Dendritic cell treated with granulocyte-macrophage colony-stimulating factor and Interleukin-4, amounts not matched to agents 40 ng/mL and 50 ng/mL, for 4 days (primary cell): ENCODE results near the gene PDP2.
"Not testable (repeated sequence)": the region's sequence is repeated elsewhere in the genome, so short reads cannot be mapped to it uniquely, and the experiment has no call there.

ENCODE experiments used
- H3K27ac Mint-ChIP-seq: one replicate; pipeline ENCODE4 v1.8.0; 2022; ENCODE audit warnings: mild to moderate bottlenecking, mixed read lengths
- H3K27me3 Mint-ChIP-seq: one replicate; pipeline ENCODE4 v1.8.0; 2022; ENCODE audit warnings: mild to moderate bottlenecking, mixed read lengths
- H3K36me3 Mint-ChIP-seq: one replicate; pipeline ENCODE4 v1.8.0; 2022; ENCODE audit warnings: low read depth, mixed read lengths
- H3K4me1 Mint-ChIP-seq: one replicate; pipeline ENCODE4 v1.8.0; 2022; ENCODE audit warnings: low read depth, mixed read lengths
- H3K4me3 Mint-ChIP-seq: one replicate; pipeline ENCODE4 v1.8.0; 2022; ENCODE audit warnings: mild to moderate bottlenecking, moderate library complexity, mixed read lengths
- H3K9me3 Mint-ChIP-seq: one replicate; pipeline ENCODE4 v1.8.0; 2022; ENCODE audit warnings: mixed read lengths
- intact Hi-C: fragments of 100-400 bp; cut with micrococcal nuclease; formaldehyde crosslinking; loops from one replicate; pipeline ENCODE4 v1.15.0; 2022

Gene PDP2

GRCh38 chr16:66862023-66862520 is 18.2 kb upstream of the PDP2 start:
- Mint-ChIP-seq H3K4me1 (no peaks in the 10 kb centered on the region), H3K36me3 (no peaks in the 10 kb centered on the region), H3K4me3 (no peak overlapping the region), H3K27ac (no peak overlapping the region), H3K9me3 (no peaks in the 10 kb centered on the region), H3K27me3 (peaks cover 12% of the 10 kb centered on the region)
- intact Hi-C loops: no loop called here

DNA sequence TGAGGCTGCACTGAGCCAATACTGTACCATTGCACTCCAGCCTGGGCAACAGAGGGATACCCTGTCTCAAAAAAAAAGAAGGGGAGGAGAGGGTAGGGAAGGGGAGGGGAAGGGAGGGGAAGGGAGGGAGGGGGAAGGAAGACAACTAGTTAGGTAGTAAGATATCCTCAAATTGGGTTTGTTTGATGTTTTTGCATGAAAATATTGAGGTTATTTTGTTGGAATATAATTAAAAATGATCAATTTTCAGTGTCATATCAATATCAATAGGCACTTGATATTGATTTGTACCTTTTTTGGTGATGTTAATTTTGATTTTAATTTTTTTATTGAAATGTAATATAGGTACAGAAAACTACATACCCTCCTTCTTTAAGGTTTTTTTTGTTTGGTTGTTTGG is 16.6 kb upstream of the PDP2 start:
- no peaks in the 10 kb centered on the region for H3K9me3 Mint-ChIP-seq
- peaks cover 18% of the 10 kb centered on the region for H3K27me3 Mint-ChIP-seq
- intact Hi-C loops: no loop called here
- no peaks in the 10 kb centered on the region for H3K36me3 Mint-ChIP-seq
- H3K4me1 Mint-ChIP-seq: peaks cover 6% of the 10 kb centered on the region
- H3K4me3 Mint-ChIP-seq: no peak overlapping the region
- no peak overlapping the region for H3K27ac Mint-ChIP-seq

DNA sequence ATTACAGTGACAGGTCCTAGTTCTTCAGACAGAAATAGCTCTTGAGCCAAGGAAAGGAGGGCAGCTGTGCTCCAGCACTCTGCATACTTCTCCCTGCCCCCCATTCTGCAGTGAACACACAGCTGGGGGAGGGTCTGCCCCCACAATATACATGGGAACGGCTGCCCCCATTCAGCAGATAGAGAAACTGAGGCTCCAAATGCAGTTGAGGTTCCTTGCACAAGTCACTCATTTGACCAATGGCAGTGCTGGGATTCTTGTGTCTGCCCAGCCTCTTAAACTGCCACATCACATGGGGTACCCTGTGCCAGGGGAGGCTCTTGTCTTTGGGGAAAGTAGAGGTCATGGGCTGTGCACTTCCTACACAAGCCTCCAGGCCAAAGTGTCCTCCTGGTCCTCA is 10.9 kb upstream of the PDP2 start:
- Mint-ChIP-seq H3K4me1 (peaks cover 32% of the 10 kb centered on the region), H3K27ac (no peak overlapping the region), H3K4me3 (no peak overlapping the region), H3K36me3 (no peaks in the 10 kb centered on the region), H3K27me3 (peaks cover 42% of the 10 kb centered on the region), H3K9me3 (no peaks in the 10 kb centered on the region)
- intact Hi-C loops: loop anchor here (5.0 kb wide), 2 partner anchors 142 to 462 kb away; no protein-coding TSS in a partner anchor

DNA sequence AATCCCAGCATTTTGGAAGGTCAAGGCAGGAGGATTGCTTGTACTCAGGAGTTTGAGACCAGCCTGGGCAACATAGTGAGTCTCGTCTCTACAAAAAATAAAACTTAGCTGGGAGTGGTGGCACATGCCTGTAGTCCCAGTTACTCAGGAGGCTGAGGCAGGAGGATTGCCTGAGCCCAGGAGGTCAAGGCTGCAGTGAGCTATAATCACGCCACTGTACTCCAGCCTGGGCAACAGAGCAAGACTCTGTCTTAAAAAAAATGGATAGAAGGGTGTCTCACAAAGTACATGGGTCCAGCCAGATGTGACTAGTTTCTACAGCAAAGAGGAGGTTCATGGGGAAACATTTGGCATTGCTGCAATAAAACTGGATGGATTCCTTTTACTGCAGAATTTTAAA is 9.0 kb upstream of the PDP2 start:
- peaks cover 37% of the 10 kb centered on the region for H3K4me1 Mint-ChIP-seq
- H3K36me3 Mint-ChIP-seq, H3K27ac Mint-ChIP-seq, intact Hi-C loops, H3K9me3 Mint-ChIP-seq, H3K4me3 Mint-ChIP-seq: not testable (repeated sequence)
- peaks cover 40% of the 10 kb centered on the region for H3K27me3 Mint-ChIP-seq

GRCh38 chr16:66871840-66872239 is 8.5 kb upstream of the PDP2 start:
- peaks cover 42% of the 10 kb centered on the region for H3K27me3 Mint-ChIP-seq
- intact Hi-C loops: loop anchor here (2.0 kb wide), 1 partner anchor 41 kb away; the partner anchor contains the start of gene NAE1
- H3K4me3 Mint-ChIP-seq: no peak overlapping the region

DNA sequence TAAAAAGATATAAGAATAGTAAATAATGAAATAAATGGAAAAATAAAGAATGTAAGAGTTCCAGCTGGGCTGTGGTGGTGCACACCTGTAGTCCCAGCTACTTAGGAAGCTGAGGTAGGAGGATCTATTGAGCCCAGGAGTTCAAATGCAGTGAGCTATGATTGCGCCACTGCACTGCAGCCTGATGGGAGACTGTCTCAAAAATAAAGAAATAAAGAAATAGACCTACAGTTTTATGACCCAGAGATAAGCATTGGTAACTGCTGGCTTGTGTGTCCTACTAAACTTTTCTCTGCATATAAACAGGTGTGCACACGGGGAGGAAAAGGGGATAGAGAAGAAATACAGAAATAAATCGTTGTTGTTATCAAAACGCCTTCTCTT is 7.8 kb upstream of the PDP2 start:
- Mint-ChIP-seq H3K36me3 (peaks cover 6% of the 10 kb centered on the region), H3K27me3 (peaks cover 42% of the 10 kb centered on the region), H3K4me1 (peaks cover 45% of the 10 kb centered on the region), H3K27ac (peak overlapping the region; percentile 81), H3K9me3 (peaks cover 8% of the 10 kb centered on the region), H3K4me3 (peak overlapping the region; percentile 71)
- intact Hi-C loops: loop anchor here (2.0 kb wide), 1 partner anchor 42 kb away; the partner anchor contains the start of gene NAE1

More at GRCh38 chr16:66871840-66872239, 8.5 kb upstream of the PDP2 start:
- Mint-ChIP-seq H3K9me3 (peaks cover 8% of the 10 kb centered on the region), H3K36me3 (peaks cover 6% of the 10 kb centered on the region), H3K4me1 (peaks cover 42% of the 10 kb centered on the region), H3K27ac (no peak overlapping the region)

DNA sequence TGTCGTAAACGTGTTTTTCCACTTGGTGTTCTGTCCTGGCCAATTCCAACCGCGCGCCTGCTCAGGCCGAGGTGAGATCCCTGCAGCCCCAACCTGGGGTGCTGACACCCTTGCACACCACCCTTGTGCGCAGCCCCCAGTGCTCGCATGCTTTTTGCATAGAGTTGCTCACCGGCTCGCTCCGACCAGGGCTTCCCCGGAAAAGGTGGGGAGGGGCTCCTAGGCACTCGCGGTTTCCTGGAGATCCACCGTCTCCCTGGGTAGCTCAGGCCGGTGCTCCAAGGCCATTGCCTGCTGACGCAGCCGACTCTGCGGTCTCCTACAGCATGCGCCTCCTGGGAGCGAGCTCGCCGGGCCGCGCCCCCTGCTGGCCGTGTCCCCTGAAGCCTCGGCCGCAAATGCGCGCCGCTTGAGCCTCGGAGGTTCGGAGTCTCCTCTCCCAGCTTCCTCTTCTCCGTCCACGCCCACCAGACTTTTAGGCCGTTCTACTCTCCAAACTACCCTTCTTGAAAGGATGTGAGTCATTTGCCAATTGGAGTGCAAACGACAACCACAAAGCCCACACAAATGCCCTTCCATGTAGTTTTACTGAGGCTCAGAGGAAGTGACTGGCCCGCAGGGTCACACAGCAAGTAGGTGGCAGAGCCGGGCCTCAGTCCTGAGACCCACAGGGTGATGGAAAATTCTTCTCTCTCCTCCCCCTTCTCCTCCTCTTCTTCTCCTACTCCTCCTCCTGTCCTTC is 7.2 kb upstream of the PDP2 start:
- Mint-ChIP-seq H3K27me3 (peaks cover 37% of the 10 kb centered on the region), H3K4me3 (peak overlapping the region; percentile 71), H3K27ac (peak overlapping the region; percentile 81), H3K4me1 (peaks cover 45% of the 10 kb centered on the region), H3K9me3 (peaks cover 8% of the 10 kb centered on the region), H3K36me3 (peaks cover 6% of the 10 kb centered on the region)
- intact Hi-C loops: loop anchor here (2.0 kb wide), 1 partner anchor 42 kb away; the partner anchor contains the start of gene NAE1

GRCh38 chr16:66873685-66874055 is 6.6 kb upstream of the PDP2 start:
- Mint-ChIP-seq H3K36me3 (peaks cover 6% of the 10 kb centered on the region), H3K27ac (peak overlapping the region; percentile 81), H3K27me3 (peaks cover 33% of the 10 kb centered on the region), H3K9me3 (peaks cover 8% of the 10 kb centered on the region), H3K4me3 (no peak overlapping the region), H3K4me1 (peaks cover 51% of the 10 kb centered on the region)
- intact Hi-C loops: loop anchor here (2.0 kb wide), 1 partner anchor 43 kb away; the partner anchor contains the start of gene NAE1

DNA sequence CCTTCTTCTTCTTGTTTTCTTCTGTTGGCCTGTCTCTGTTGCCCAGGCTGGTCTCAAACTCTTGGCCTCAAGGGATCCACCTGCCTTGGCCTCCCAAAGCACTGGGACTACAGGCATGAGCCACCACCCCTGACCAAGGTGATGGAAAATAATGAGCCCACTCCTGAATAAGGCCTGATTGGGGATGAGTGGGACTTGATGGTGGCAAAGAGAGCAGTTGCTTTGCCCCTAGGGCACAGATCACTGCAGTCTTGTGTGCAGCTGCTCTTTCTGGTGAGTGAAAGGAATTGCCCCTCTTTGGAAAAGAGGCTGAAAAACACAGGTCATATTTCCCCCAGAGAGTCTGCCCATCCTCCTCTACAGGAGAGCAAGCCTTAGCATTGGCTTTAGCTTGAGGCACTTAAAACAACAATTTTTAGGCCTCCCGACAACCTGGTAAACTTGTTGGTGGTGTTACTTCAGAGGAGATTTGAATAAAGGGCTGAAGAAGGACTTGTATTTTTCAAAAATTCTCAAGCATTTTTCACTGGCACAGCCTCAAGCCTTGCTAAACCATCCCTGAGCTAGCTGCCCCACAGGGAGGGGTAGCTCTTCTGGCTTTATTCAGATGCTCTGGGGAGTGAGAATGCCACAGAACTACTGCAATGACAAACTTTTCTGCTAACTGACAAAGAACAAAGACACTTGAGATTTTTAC is 6.1 kb upstream of the PDP2 start:
- peaks cover 34% of the 10 kb centered on the region for H3K27me3 Mint-ChIP-seq
- peaks cover 8% of the 10 kb centered on the region for H3K9me3 Mint-ChIP-seq
- intact Hi-C loops: no loop called here
- H3K4me1 Mint-ChIP-seq: peaks cover 55% of the 10 kb centered on the region
- H3K4me3 Mint-ChIP-seq: peak overlapping the region; percentile 51
- peak overlapping the region; percentile 81 for H3K27ac Mint-ChIP-seq
- peaks cover 6% of the 10 kb centered on the region for H3K36me3 Mint-ChIP-seq

DNA sequence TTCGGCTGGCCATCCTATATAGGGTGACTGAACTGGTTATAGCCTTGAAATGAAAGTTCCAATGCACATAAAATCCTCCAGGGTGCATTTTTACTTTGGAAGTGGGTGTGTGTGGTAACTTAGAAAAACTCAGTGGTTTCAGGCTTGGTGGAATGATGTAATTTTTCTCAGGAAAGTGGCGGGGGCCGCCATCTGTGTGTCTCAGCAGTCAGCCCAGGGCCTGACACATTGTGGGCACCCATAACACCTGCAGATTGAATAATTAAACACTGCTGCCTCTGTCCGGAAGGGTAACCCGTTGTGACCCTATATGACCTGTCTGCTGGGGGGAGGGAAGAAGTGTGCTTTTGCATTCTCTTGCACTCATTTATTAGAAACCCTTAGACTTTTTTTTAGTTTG is 2.2 kb upstream of the PDP2 start:
- intact Hi-C loops: no loop called here
- H3K27ac Mint-ChIP-seq: peak overlapping the region; percentile 74
- peaks cover 12% of the 10 kb centered on the region for H3K36me3 Mint-ChIP-seq
- peaks cover 26% of the 10 kb centered on the region for H3K27me3 Mint-ChIP-seq
- H3K4me3 Mint-ChIP-seq: peak overlapping the region; percentile 47
- peaks cover 8% of the 10 kb centered on the region for H3K9me3 Mint-ChIP-seq
- H3K4me1 Mint-ChIP-seq: peaks cover 60% of the 10 kb centered on the region

GRCh38 chr16:66881014-66881417 is 701 bp downstream of the PDP2 start:
- intact Hi-C loops: loop anchor here (5.0 kb wide), 1 partner anchor 46 kb away; the partner anchor contains the start of gene RRAD
- peaks cover 51% of the 10 kb centered on the region for H3K4me1 Mint-ChIP-seq
- H3K36me3 Mint-ChIP-seq: peaks cover 29% of the 10 kb centered on the region
- H3K9me3 Mint-ChIP-seq: peaks cover 5% of the 10 kb centered on the region
- peaks cover 25% of the 10 kb centered on the region for H3K27me3 Mint-ChIP-seq
- H3K27ac Mint-ChIP-seq: peak overlapping the region; percentile 88
- H3K4me3 Mint-ChIP-seq: peak overlapping the region; percentile 91

DNA sequence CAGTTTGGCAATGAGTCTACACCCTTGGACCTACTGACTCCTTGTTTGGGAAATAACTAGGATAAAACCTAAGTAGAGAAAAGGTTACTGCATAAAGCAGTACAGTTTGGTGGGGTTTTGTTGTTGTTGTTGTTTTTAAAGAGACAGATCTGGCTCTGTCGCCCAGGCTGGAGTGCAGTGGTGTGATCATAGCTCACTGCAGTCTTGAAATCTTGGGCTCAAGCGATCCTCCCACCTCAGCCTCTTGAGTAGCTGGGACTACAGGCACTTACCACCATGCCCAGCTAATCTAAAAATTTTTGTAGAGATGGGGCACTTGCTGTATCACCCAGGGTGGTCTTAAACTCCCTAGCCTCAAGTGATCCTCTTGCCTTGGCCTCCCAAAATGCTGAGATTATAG is 1.2 kb downstream of the PDP2 start:
- H3K4me1 Mint-ChIP-seq: peaks cover 45% of the 10 kb centered on the region
- H3K36me3 Mint-ChIP-seq: peaks cover 29% of the 10 kb centered on the region
- H3K27ac Mint-ChIP-seq: no peak overlapping the region
- H3K4me3 Mint-ChIP-seq: no peak overlapping the region
- intact Hi-C loops: loop anchor here (5.0 kb wide), 1 partner anchor 46 kb away; the partner anchor contains the start of gene RRAD
- H3K27me3 Mint-ChIP-seq: peaks cover 21% of the 10 kb centered on the region
- H3K9me3 Mint-ChIP-seq: no peaks in the 10 kb centered on the region

- intact Hi-C loops: loop anchor here (5.0 kb wide), 1 partner anchor 45 kb away; the partner anchor contains the start of gene RRAD
- H3K36me3 Mint-ChIP-seq: peaks cover 34% of the 10 kb centered on the region
- H3K27me3 Mint-ChIP-seq: peaks cover 21% of the 10 kb centered on the region
- no peaks in the 10 kb centered on the region for H3K9me3 Mint-ChIP-seq
- H3K27ac Mint-ChIP-seq: no peak overlapping the region
- H3K4me3 Mint-ChIP-seq: no peak overlapping the region
- H3K4me1 Mint-ChIP-seq: peaks cover 40% of the 10 kb centered on the region
These were observed 1.7 kb downstream of the PDP2 start for GRCh38 chr16:66881964-66882508.

DNA sequence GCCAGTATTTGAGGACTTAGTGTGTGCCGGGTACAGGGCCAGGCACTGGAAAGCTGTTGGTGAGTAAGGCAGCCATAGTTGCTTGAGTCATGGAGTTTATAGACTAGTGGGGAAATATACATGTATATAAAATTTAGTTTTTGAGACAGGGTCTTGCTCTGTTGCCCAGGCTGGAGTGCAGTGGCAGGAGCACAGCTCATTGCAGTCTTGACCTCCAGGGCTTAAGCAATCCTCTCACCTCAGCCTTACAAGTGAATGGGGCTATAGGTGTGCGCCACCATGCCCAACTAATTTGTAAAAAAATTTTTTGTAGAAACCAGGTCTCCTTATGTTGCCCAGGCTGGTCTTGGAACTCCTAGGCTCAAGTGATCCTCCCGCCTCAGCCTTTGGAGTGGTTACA is 2.4 kb downstream of the PDP2 start:
- intact Hi-C loops: loop anchor here (5.0 kb wide), 1 partner anchor 45 kb away; the partner anchor contains the start of gene RRAD
- H3K36me3 Mint-ChIP-seq: peaks cover 35% of the 10 kb centered on the region
- no peak overlapping the region for H3K4me3 Mint-ChIP-seq
- peaks cover 21% of the 10 kb centered on the region for H3K27me3 Mint-ChIP-seq
- peaks cover 37% of the 10 kb centered on the region for H3K4me1 Mint-ChIP-seq
- H3K27ac Mint-ChIP-seq: no peak overlapping the region
- no peaks in the 10 kb centered on the region for H3K9me3 Mint-ChIP-seq
